Effector memory CD8-positive, alpha-beta T cell (primary cell): Measurements from ENCODE around the gene FGFBP1.
"Not testable (repeated sequence)": the region's sequence is repeated elsewhere in the genome, so short reads cannot be mapped to it uniquely, and the experiment has no call there.

Experiments
- ATAC-seq: fragments of 150-1000 bp; cut with Tn5 transposase; replicated peaks from 2 replicates; pipeline ENCODE4 v1.10.0; 2021; ENCODE audit warnings: mild to moderate bottlenecking, moderate library complexity
- DNase-seq, 3 experiments: peaks; one replicate each; pipeline ENCODE4 v3.0.0; 2021
- H3K27ac Mint-ChIP-seq, 2 donors: one replicate each; pipeline ENCODE4 v1.8.0; 2022; ENCODE audit warnings: mild to moderate bottlenecking in 2 of 2, mixed read lengths in 2 of 2, moderate library complexity in 2 of 2
- H3K27me3 Mint-ChIP-seq, 2 donors: one replicate each; pipeline ENCODE4 v1.8.0; 2022; ENCODE audit warnings: mixed read lengths in 2 of 2
- H3K36me3 Mint-ChIP-seq: one replicate; pipeline ENCODE4 v1.8.0; 2022; ENCODE audit warnings: mild to moderate bottlenecking, moderate library complexity, mixed read lengths; ENCODE audit not compliant: insufficient read depth
- H3K4me1 Mint-ChIP-seq, 2 donors: one replicate each; pipeline ENCODE4 v1.8.0; 2022; ENCODE audit warnings: low read depth in 2 of 2, mixed read lengths in 2 of 2
- H3K4me3 Mint-ChIP-seq, 2 donors: one replicate each; pipeline ENCODE4 v1.8.0; 2022; ENCODE audit warnings: mild to moderate bottlenecking in 2 of 2, mixed read lengths in 2 of 2, moderate library complexity in 2 of 2
- H3K9me3 Mint-ChIP-seq, 2 donors: one replicate each; pipeline ENCODE4 v1.8.0; 2022; ENCODE audit warnings: mixed read lengths in 2 of 2

Gene FGFBP1

DNA sequence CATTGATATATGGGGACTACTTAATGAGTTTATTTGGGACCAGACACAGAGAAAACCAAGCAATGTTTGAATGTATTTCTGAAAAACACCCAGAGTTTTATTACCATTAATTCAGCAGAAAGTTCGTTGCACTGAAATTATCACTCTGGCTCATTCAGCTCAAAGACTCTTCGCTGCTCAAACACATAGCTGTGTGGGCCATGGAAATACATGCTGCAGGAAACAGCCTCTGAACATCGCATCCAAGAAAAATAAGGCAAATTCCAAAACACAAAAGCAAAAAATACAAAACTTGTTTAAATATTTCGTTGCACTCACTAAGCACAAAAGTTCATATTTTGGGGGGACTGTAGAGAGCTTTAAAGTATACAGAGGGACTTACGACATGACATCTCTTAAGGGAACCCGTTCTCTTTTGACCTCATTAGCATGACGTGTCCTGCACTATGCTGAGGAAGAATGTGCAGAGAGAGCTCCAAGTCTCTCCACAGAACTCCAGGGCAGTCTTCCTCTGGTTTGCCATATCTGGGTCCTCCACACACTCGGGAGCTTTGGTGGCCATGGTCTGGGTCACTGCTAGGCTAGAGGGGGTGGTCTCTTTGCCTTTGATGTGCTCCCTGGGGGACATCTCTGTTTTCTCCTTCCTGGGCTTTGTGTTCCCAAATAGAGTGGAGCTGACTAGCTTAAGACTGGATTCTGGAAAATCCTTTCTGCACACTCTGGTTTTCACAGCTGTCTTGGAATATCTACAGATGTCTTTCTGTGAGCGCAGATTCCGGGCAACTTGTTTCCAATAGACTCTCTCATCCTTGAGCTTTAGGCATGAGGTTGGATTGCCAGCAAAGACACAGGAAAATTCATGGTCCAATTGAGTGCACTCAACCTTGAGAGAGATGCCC lies 2.8 kb downstream of the FGFBP1 start:
- DNase-seq (no peak), ATAC-seq (no peak)
- no peaks in the 10 kb centered on the region for H3K9me3 Mint-ChIP-seq
- H3K4me1 Mint-ChIP-seq = no peaks in the 10 kb centered on the region
- H3K27me3 Mint-ChIP-seq = peaks cover 36 to 74% of the 10 kb centered on the region in 2 donors
- no peaks in the 10 kb centered on the region for H3K36me3 Mint-ChIP-seq
- no peak overlapping the region for H3K27ac Mint-ChIP-seq
- H3K4me3 Mint-ChIP-seq = no peak overlapping the region

DNA sequence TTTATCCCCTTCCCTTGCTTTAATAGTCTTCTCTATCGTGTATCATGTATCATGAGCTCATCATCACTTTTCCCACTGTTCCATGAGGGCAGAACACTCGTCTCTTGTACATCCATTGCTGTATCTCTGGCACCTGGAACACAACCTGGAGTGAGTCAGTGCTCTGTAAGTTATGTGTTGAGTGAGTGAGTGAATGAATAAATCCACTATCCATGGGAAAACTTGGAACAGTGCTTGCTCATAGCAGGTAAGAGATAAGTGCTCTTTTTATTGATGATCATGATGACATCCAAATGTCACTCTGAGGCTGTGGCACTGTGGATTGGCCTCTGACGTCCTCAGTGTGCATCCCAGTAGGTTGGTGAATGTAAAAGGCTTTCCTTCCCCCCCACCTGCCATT lies 4.3 kb downstream of the FGFBP1 start:
- H3K4me1 Mint-ChIP-seq = no peaks in the 10 kb centered on the region
- peaks cover 29 to 72% of the 10 kb centered on the region in 2 donors for H3K27me3 Mint-ChIP-seq
- no peak for ATAC-seq
- H3K9me3 Mint-ChIP-seq = no peaks in the 10 kb centered on the region
- H3K36me3 Mint-ChIP-seq = no peaks in the 10 kb centered on the region
- DNase-seq = no peak
- peak overlapping the region in 1 of 2 donors; percentile 33 for H3K27ac Mint-ChIP-seq
- H3K4me3 Mint-ChIP-seq = no peak overlapping the region

DNA sequence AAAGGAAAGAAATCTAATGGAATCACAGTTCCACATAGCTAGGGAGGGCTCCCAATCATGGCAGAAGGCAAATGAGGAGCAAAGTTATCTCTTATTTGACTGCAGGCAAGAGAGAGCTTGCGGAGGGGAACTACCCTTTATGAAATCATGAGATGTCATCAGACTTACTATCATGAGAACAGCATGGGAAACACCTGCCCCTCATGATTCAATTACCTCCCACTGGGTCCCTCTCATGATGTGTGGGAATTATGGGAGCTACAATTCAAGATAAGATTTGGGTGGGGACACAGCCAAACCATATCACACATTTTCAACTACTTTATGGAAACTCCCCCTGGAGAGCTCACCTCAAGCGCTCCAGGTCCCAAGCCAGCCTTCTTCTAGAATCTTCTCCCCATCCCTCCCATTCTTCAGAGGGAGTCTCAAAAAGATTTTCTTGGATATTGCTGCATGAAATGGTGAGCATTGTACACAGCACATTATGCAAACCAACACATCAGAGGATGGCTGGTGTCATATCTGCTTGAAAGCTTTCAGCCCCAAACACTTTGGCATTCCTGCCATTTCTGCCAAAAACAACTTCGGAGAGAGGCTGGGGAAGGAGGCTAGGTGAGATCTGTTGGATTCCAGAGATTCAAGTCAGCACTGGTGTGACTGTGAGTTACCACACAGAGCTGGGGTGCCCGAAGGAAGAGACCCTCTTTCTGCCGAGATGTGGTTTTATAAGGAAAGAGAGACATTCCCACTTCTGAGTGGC lies 6.9 kb downstream of the FGFBP1 start:
- H3K27me3 Mint-ChIP-seq = peaks cover 31 to 68% of the 10 kb centered on the region in 2 donors
- no peaks in the 10 kb centered on the region for H3K9me3 Mint-ChIP-seq
- DNase-seq (no peak), ATAC-seq (no peak)
- H3K4me3 Mint-ChIP-seq = no peak overlapping the region
- no peak overlapping the region for H3K27ac Mint-ChIP-seq
- H3K36me3 Mint-ChIP-seq = no peaks in the 10 kb centered on the region
- H3K4me1 Mint-ChIP-seq = no peaks in the 10 kb centered on the region

DNA sequence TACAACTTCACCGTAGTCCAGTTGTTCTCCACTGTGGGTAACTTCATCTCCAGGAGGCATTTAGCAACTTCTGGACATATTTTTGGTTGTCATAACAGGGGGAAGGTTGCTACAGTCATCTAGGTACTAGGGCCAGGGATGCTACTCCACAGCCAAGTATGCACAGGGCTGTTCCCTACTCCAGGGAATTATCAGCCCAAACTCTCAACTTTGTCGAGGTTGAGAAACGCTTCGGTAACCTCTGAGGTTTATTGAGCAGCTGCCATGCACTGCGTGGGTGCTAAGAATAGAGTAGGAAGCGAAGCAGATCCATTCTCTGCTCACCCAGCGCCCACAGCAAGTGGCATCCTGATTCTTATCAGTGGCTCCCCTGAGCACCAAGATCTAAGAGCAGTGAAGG lies 8.2 kb downstream of the FGFBP1 start:
- DNase-seq = no peak
- H3K27ac Mint-ChIP-seq = no peak overlapping the region
- no peaks in the 10 kb centered on the region for H3K9me3 Mint-ChIP-seq
- H3K36me3 Mint-ChIP-seq = no peaks in the 10 kb centered on the region
- no peak overlapping the region for H3K4me3 Mint-ChIP-seq
- H3K4me1 Mint-ChIP-seq = no peaks in the 10 kb centered on the region
- ATAC-seq = no peak
- H3K27me3 Mint-ChIP-seq = peaks cover 34 to 71% of the 10 kb centered on the region in 2 donors

DNA sequence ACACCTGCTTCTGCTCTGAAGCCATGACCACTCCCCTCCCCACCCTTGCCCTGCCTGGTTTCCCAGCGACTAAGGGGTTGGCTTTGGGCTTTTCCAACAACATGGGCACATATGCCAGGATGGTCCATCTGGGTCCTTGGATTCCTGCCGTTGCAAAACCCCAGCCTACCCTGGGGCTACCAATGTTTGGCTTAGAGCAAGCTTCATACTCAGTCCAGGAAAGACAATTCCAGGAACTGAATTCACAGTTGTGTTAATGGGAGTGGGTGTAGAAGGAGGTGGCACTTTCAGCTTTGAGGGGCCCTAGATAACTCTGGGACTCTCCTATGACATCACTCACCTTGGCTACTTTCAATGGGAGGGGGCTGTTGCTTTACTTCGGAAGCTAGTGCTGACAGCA lies 9.0 kb downstream of the FGFBP1 start:
- ATAC-seq (no peak), DNase-seq (no peak)
- Mint-ChIP-seq H3K9me3 (no peaks in the 10 kb centered on the region), H3K4me3 (no peak overlapping the region), H3K27me3 (peaks cover 30 to 67% of the 10 kb centered on the region in 2 donors), H3K27ac (no peak overlapping the region), H3K4me1 (no peaks in the 10 kb centered on the region), H3K36me3 (no peaks in the 10 kb centered on the region)

DNA sequence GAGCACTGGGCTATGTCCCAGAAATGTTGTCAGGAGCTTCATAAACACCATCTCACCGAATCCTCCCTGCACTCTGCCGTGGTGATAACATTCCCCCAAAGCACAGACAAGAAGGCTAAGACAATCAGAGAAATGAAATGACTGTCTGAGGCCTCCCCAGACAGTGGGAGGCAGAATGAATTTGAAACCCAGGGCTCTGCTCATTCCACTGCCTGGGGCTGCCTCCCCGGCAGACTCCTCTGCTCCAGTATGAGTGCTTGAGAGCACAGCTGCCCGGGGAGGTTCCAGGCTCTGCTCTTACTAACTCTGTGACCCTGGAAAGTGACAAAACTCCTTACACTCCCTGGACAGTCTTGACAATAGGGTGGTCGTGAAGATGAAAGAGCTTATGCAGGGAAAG lies 9.7 kb downstream of the FGFBP1 start:
- Mint-ChIP-seq H3K27ac (no peak overlapping the region), H3K27me3 (peaks cover 28 to 67% of the 10 kb centered on the region in 2 donors), H3K4me3 (no peak overlapping the region), H3K36me3 (no peaks in the 10 kb centered on the region), H3K4me1 (no peaks in the 10 kb centered on the region), H3K9me3 (no peaks in the 10 kb centered on the region)
- no peak for ATAC-seq
- no peak for DNase-seq

DNA sequence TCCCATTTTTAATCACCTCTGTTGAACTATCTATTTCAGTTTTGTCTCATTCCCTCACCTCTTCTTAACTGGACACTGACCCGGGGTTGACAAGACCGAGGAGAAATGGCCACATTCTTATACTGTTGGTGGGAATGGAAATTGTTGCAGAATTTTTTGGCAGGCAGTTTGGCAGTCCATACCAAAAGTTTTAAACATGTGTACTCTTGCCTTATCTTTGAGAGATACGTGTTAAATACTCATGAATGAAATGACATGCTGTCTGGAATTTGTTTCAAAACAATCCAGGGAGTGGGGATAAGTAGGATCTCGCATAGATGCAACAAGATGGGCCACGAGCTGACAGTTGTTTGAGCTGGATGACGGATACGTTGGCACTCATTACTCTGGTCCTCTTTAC lies 12.1 kb downstream of the FGFBP1 start:
- H3K27ac Mint-ChIP-seq = no peak overlapping the region
- H3K4me1 Mint-ChIP-seq = no peaks in the 10 kb centered on the region
- DNase-seq (no peak), ATAC-seq (no peak)
- H3K27me3 Mint-ChIP-seq = peaks cover 22 to 51% of the 10 kb centered on the region in 2 donors
- no peak overlapping the region for H3K4me3 Mint-ChIP-seq
- no peaks in the 10 kb centered on the region for H3K36me3 Mint-ChIP-seq
- no peaks in the 10 kb centered on the region for H3K9me3 Mint-ChIP-seq

DNA sequence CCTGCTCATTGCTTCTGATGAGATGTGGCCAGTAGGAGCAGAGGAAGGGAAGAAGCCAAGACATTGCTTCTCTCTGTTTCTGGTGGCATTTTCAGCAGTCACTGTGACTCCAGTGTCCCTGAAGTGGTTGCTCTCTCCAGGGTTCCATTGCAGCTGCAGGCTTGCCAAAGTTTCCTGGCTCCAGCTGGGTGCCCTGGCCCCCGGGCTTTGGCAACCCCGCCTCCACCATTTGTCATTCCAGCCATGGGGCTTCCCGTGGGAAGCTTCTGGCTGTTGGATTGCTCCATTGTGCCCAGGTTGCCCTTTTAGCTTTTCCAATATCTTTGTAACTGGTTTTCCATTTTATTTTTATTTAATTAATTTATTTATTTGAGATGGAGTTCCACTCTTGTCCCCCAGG lies 12.7 kb downstream of the FGFBP1 start:
- Mint-ChIP-seq H3K9me3 (no peaks in the 10 kb centered on the region), H3K4me1 (no peaks in the 10 kb centered on the region), H3K27ac (no peak overlapping the region), H3K36me3 (no peaks in the 10 kb centered on the region), H3K27me3 (peaks cover 23 to 48% of the 10 kb centered on the region in 2 donors), H3K4me3 (no peak overlapping the region)
- no peak for ATAC-seq
- DNase-seq = no peak

DNA sequence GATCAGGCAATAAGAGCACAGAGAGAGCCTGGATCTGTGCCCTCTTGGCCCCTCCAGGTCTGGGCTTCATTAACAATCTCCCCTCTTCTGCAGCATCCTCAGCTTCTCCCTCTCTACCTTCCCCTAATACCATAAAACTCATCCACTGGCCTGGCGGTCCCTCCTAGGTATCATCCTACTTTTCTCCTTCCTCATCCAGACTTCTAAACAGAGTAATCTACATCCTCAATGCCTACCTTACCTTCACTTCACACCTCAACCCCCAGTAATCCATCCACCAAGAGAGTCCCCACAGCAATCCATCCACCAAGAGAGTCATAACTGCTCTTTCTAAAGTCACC lies 17.0 kb downstream of the FGFBP1 start:
- Mint-ChIP-seq H3K9me3 (no peaks in the 10 kb centered on the region), H3K27ac (no peak overlapping the region), H3K4me1 (no peaks in the 10 kb centered on the region), H3K4me3 (no peak overlapping the region), H3K27me3 (peaks cover 37 to 51% of the 10 kb centered on the region in 2 donors), H3K36me3 (no peaks in the 10 kb centered on the region)
- DNase-seq (no peak), ATAC-seq (no peak)

DNA sequence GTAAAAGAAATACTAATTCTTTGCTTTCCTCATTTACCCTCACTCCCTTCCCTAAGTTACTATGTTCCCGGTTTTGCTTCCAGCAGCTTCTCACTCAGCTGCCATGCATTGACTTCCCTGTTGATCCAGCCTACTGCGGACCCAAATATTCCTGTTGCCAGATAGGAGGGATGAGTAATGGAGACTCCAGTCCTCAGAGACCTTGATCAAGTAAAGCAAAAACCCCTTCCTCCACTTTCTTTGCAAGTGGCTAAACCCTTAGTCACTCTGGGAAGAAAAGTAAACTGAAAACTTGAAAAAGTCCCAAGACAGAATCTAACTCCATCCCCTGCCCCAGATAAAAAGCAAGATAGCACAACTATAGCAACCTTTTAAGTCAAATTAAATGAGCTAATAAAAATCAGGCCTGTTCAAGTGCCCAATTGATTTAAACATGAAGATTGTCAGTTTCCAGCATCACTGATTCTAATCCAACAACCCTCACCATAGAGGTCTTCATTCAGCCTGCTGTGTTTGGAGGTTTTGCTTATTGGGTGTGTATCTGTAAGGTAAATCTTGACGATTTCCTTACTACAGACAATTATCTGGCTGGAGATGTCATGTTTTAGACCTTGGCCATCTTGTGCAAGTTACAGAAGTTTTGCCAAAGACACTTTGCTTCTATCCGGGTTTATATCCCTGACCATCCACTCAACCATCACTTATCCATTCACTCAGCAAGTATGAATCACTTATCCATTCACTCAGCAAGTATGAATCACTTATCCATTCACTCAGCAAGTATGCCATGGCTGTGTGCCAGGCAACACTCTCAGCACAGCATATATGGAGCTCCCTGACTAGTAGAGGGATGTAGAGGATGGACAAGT lies 17.6 kb downstream of the FGFBP1 start:
- DNase-seq = no peak
- Mint-ChIP-seq H3K9me3 (no peaks in the 10 kb centered on the region), H3K36me3 (no peaks in the 10 kb centered on the region), H3K4me1 (no peaks in the 10 kb centered on the region), H3K27ac (no peak overlapping the region), H3K27me3 (peaks cover 36 to 51% of the 10 kb centered on the region in 2 donors), H3K4me3 (no peak overlapping the region)
- ATAC-seq = no peak

DNA sequence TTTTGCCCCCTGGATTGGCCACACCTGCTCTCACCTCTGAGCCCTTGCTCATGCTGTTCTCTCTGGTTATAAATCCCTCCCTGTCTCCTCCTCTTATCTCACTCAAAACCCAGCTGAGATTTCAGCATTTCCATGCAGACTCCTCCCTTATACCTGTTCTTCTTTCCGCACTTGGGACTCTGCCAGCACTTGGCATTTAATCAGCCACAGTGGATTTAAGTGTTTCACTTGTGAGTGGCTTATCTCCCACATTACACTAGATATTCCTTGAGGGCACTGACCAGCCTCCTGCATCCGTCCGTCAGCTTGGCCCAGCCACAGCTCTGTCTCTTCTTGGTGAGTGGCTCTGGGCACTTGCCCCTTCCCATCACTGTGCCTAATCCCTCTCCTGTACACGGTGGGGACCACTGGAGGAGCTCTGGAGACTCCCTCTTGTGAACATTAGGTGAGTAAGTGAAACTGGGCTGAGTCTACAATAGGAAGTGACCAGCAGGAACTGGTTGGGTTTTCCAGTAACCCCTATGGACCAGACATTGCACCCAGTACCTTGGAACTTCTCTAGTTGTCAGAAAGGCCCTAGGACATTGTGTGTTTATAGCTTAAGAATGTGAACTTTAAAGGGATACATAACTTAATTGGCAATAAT lies 19.9 kb downstream of the FGFBP1 start:
- no peaks in the 10 kb centered on the region for H3K36me3 Mint-ChIP-seq
- H3K4me3 Mint-ChIP-seq = no peak overlapping the region
- DNase-seq = no peak
- no peak for ATAC-seq
- H3K4me1 Mint-ChIP-seq = no peaks in the 10 kb centered on the region
- peaks cover 35 to 42% of the 10 kb centered on the region in 2 donors for H3K27me3 Mint-ChIP-seq
- H3K27ac Mint-ChIP-seq = no peak overlapping the region
- H3K9me3 Mint-ChIP-seq = no peaks in the 10 kb centered on the region

DNA sequence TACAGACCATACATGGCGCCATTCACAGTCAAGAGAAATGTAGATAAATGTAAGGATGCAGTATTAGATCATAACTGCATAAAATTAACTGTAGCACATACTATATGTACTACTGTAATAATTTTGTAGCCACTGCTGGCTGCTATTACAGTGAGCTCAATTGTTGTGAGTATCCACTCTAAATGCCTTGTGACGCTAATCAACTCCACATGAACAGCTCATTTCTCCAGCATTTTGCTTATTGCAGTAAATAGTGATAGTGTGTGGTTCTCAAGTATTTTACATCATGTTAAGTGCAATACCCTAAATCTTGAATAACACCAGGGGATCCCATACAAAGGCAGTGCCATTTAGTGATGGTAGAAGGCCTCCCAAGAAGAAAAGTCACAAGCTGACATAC lies 21.2 kb downstream of the FGFBP1 start:
- Mint-ChIP-seq H3K9me3 (no peaks in the 10 kb centered on the region), H3K27me3 (peaks cover 35 to 45% of the 10 kb centered on the region in 2 donors), H3K4me3 (no peak overlapping the region), H3K27ac (no peak overlapping the region), H3K36me3 (no peaks in the 10 kb centered on the region), H3K4me1 (no peaks in the 10 kb centered on the region)
- DNase-seq (no peak), ATAC-seq (no peak)

DNA sequence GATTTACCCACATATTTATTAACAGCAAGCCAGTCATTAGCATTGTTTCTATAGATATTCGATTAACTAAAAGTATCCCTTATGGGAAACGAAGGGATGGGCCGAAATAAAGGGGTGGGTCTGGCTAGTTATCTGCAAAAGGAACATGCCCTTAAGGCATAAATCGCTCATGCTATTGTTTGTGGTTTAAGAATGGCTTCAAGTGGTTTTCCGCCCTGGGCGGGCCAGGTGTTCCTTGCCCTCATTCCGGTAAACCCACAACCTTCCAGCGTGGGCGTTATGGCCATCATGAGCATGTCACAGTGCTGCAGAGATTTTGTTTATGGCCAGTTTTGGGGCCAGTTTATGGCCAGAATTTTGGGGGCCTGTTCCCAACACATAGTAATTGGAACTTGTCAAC lies 22.2 kb downstream of the FGFBP1 start:
- H3K27me3 Mint-ChIP-seq = peaks cover 30 to 47% of the 10 kb centered on the region in 2 donors
- not testable (repeated sequence) for H3K4me3 Mint-ChIP-seq, DNase-seq, H3K27ac Mint-ChIP-seq, H3K36me3 Mint-ChIP-seq, ATAC-seq, H3K4me1 Mint-ChIP-seq, H3K9me3 Mint-ChIP-seq
